ENCODE measurements around the gene RPL3. TPM values are rescaled to one million over a fixed set of nuclear protein-coding genes. Genes with fewer than 3 reads are reported as not detected.

The RPL3 gene
- total RNA-seq, 1 experiment from 2014 or later = 2,830 TPM

DNA sequence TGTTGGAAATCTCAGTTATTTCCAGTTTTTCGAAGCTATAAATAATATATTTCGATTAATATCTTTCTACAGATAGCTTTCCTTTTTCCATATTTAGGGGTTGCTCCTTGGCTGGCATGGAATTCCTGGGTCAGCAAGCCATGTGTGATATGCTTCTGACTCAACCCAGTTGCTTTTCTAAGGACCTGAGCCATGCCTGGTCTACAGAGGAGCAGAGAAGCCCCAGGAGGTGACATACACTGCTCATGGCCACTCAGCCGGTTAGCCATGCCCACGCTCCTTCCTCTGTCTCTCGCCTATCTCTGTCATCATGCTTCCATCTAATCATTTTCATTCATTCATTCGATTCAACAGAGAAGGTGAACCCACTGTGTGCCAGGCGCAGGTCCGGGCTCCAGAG, 51.4 kb downstream of the RPL3 start:
- H4K20me1 ChIP-seq (ENCODE audit: control insufficient read depth, insufficient read depth, insufficient read length) = no peaks in the 10 kb centered on the region
- H3K79me2 ChIP-seq (ENCODE audit: insufficient read depth, low read length) = no peaks in the 10 kb centered on the region
- H3K14ac ChIP-seq (ENCODE audit: insufficient read depth, low read length) = no peak overlapping the region
- H3K27me3 ChIP-seq (ENCODE audit: insufficient read depth, low read length) = no peaks in the 10 kb centered on the region
- no peaks in the 10 kb centered on the region for H3K79me1 ChIP-seq (ENCODE audit: insufficient read depth, low read depth, low read length, poor library complexity, severe bottlenecking)
- H2BK12ac ChIP-seq (ENCODE audit: insufficient read length, low read depth, low read length) = no peak overlapping the region
- no peaks in the 10 kb centered on the region for H3K23me2 ChIP-seq (ENCODE audit: insufficient read length, low read depth, low read length, poor library complexity, severe bottlenecking)
- H3K27ac ChIP-seq (ENCODE audit: insufficient read length, low read depth, low read length) = no peak overlapping the region
- no peak overlapping the region for H4K8ac ChIP-seq (replicated peaks; ENCODE audit: insufficient read length, low read depth, low read length)
- no peak overlapping the region for H4K91ac ChIP-seq (ENCODE audit: insufficient read length, low read depth, low read length)
- DNase-seq = no peak
- no peak overlapping the region for H3K23ac ChIP-seq (ENCODE audit: insufficient read length, low read depth, low read length)
- no peaks in the 10 kb centered on the region for H3K9me3 ChIP-seq (ENCODE audit: control insufficient read depth, low read depth, low read length)
- H3K4me1 ChIP-seq (ENCODE audit: insufficient read depth, low read length) = no peaks in the 10 kb centered on the region
- no peak overlapping the region for H3K4ac ChIP-seq (ENCODE audit: low read depth, low read length)
- Mint-ChIP-seq H3K9me3 (peaks cover 5 to 6% of the 10 kb centered on the region in 2 experiments), H3K4me1 (peaks cover 13 to 15% of the 10 kb centered on the region in 2 experiments), H3K4me3 (no peak overlapping the region), H3K27ac (no peak overlapping the region), H3K27me3 (ENCODE audit: low read depth) (no peaks in the 10 kb centered on the region; the same call in 1 of the 2 replicates), H3K36me3 (ENCODE audit: insufficient read depth in 1 of 3, low read depth in 3 of 3) (peaks cover 1 to 7% (median 6%) of the 10 kb centered on the region in 3 experiments; a peak in 3 of 7 replicates)
- H2BK5ac ChIP-seq (ENCODE audit: insufficient read length, low read length) = no peak overlapping the region
- WGBS (ENCODE audit: extremely low coverage, insufficient read length, low lambda C conversion rate) = no CpG with 5 or more reads among the region's 8 CpGs
- no peak overlapping the region for H3K9ac ChIP-seq (ENCODE audit: extremely low read depth, insufficient read length, low read length)
- no peak overlapping the region for H2AK5ac ChIP-seq (ENCODE audit: insufficient read length, low read length)
- no peak overlapping the region for H4K5ac ChIP-seq (ENCODE audit: insufficient read length, low read depth, low read length)
- H2BK120ac ChIP-seq (ENCODE audit: low read depth, low read length, poor library complexity, severe bottlenecking) = no peak overlapping the region
- no peak overlapping the region for H2BK20ac ChIP-seq (ENCODE audit: low read depth, low read length, poor library complexity, severe bottlenecking)
- H2AFZ ChIP-seq (ENCODE audit: low read length) = no peak overlapping the region
- no peak overlapping the region for H3K4me2 ChIP-seq (ENCODE audit: insufficient read depth, insufficient read length, low read length)
- H3T11ph ChIP-seq (ENCODE audit: low read length) = no peak overlapping the region
- H2BK15ac ChIP-seq (ENCODE audit: low read depth, low read length) = no peak overlapping the region
- TF ChIP-seq, protein P1, sequence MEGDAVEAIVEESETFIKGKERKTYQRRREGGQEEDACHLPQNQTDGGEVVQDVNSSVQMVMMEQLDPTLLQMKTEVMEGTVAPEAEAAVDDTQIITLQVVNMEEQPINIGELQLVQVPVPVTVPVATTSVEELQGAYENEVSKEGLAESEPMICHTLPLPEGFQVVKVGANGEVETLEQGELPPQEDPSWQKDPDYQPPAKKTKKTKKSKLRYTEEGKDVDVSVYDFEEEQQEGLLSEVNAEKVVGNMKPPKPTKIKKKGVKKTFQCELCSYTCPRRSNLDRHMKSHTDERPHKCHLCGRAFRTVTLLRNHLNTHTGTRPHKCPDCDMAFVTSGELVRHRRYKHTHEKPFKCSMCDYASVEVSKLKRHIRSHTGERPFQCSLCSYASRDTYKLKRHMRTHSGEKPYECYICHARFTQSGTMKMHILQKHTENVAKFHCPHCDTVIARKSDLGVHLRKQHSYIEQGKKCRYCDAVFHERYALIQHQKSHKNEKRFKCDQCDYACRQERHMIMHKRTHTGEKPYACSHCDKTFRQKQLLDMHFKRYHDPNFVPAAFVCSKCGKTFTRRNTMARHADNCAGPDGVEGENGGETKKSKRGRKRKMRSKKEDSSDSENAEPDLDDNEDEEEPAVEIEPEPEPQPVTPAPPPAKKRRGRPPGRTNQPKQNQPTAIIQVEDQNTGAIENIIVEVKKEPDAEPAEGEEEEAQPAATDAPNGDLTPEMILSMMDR (conservative IDR thresholded peaks at IDR 0.05) = no peak
- no peak overlapping the region for H3K18ac ChIP-seq (ENCODE audit: insufficient read length, low read depth, low read length)
- no peak overlapping the region for H3K56ac ChIP-seq (ENCODE audit: insufficient read length, low read depth, low read length)
